Hypothalamus (tissue), 51 donors: ENCODE results near the gene GTF3C4.

ENCODE experiments used
- DNase-seq, 51 donors: peaks; one replicate each; lab custom pipeline; 2025; lab: John Stamatoyannopoulos, UW

The GTF3C4 gene, protein sequence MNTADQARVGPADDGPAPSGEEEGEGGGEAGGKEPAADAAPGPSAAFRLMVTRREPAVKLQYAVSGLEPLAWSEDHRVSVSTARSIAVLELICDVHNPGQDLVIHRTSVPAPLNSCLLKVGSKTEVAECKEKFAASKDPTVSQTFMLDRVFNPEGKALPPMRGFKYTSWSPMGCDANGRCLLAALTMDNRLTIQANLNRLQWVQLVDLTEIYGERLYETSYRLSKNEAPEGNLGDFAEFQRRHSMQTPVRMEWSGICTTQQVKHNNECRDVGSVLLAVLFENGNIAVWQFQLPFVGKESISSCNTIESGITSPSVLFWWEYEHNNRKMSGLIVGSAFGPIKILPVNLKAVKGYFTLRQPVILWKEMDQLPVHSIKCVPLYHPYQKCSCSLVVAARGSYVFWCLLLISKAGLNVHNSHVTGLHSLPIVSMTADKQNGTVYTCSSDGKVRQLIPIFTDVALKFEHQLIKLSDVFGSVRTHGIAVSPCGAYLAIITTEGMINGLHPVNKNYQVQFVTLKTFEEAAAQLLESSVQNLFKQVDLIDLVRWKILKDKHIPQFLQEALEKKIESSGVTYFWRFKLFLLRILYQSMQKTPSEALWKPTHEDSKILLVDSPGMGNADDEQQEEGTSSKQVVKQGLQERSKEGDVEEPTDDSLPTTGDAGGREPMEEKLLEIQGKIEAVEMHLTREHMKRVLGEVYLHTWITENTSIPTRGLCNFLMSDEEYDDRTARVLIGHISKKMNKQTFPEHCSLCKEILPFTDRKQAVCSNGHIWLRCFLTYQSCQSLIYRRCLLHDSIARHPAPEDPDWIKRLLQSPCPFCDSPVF

DNA sequence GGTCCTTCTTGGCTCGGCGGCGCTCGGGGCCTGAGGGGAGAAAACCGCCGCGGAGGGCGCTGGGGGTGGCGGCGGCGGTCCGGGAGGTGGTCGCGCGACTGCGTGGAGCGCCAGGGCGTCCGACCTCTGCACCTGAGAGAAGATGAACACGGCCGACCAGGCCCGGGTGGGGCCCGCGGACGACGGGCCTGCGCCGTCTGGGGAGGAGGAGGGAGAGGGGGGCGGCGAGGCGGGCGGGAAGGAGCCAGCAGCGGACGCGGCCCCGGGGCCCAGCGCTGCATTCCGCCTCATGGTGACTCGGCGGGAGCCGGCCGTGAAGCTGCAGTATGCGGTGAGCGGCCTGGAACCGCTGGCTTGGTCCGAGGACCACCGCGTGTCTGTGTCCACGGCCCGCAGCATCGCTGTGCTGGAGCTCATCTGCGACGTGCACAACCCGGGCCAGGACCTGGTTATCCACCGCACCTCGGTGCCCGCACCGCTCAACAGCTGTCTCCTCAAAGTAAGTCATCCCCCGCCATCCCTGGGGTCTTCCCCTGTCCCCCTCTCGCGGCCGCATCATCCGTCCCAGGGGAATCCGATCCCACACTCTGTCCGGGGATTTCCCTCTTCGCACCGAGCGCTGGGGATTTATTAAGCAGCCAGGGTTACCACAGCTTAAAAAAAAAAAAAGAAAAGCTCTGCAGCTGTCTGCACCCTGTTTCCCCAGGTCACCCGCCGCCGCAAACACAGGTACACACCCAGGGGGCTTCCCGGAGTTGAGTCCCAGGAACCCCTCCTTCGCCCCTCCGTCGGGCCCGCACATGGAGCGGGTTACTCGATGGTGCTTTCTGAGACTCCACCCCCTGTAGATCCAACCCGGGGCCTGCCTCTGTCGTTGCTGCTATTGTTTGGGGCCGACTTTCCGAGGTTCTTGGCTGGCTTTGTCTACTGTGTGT, at the start of gene GTF3C4:
Gene GTF3C4 (plus strand): TSS at position 8 of the 935 bp plus-strand sequence. CDS start 135 bp downstream, at position 143.
- peak in 8 of 51 donors; percentile 11 to 80 (median 44) for DNase-seq

DNA sequence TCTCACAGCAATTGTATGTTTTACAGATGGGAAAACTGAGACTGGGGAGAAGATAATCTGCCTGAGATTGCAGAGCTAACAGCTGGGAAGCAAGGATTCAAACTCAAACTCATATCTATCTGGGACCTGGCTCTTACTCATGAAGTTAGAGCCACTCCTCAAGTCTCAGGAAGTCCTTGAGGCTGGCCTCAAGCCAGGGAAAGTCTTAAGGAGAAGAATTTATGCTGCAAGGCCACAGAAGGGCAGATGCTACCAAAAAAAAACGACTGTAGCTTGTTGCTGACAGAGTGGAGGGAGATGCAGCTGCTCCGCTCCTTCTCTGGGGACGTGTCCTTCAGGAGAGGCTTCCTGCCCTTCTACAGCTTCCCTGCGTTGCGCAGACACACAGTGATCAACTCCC, 48.1 kb upstream of the GTF3C4 start:
- no peak for DNase-seq

DNA sequence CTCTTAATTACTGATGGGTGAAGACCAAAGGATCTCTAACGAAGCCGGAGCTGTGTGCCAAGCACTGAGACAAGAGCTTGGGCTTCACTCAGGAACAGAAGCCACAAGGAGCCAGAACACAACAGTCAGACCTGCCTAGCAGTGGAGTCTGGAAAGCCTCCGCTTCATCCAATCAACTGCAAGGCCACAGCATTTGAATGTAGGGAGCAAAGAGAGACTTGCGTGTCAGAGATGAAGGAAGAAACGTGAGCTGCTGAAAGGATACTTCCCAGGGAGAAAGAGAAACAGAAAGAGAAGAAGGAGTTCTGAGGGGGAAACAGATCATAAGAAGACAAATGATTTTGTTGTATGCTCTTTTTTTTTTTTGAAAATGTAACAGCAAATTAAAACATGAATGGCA, 44.0 kb upstream of the GTF3C4 start:
- DNase-seq, result no peak

DNA sequence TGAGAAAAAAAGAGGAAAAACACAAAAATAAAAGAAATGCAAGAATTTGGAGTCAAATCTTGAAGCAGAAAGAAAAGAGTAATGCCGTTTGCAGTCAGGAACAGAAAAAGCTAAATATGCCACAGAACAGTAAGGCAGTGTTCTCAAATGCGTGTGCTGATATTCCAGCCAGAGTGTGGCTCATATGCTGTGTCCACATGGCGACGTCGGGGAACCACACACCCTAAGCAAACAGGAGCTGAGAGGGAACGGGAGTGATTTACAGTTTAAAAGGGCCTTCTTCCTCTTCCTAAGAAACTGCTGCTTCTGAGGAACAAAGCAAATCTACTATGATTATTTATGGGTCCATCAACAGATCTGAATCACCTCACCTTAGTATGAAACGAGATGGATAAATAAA, 43.2 kb upstream of the GTF3C4 start:
- DNase-seq, result no peak

DNA sequence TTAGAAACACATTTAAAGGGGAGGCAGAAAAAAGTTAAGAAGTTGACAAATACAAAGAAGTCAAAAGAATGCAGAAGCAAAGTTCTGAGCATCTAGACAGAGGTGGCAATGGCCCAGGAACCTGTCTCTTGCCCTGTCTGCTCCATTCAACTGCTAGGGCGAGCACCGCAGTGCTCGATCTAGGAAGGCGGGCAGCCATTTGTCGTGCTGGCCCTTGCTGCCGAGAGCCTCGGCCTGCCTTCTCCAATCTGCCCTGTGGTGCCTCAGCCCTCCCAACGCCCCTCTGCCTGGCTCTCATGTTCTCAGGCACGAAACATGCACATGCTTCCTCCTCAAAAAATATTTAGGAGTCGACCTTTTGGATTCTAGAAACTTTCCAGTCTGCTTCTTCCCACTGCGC, 42.7 kb upstream of the GTF3C4 start:
- DNase-seq, result no peak

DNA sequence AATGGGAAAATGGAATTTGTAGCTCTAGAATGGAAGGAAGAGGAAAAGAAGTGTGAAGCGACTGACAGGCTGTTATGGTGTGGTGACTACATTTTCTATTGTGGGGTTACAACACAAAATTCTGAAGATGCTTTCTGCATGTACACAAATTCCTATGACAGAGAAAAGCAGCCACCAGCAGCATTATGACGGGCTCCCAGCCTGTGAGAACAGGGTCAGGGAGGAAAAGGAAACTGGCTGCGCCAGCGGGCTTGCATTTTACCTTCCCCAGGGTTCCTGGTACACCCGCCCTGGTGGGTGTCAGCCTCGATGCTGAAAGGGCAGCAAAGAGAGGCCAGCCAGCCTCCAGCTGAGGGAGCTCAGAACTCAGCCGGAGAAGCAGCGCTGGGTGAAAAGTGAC, 41.5 kb upstream of the GTF3C4 start:
- no peak for DNase-seq

DNA sequence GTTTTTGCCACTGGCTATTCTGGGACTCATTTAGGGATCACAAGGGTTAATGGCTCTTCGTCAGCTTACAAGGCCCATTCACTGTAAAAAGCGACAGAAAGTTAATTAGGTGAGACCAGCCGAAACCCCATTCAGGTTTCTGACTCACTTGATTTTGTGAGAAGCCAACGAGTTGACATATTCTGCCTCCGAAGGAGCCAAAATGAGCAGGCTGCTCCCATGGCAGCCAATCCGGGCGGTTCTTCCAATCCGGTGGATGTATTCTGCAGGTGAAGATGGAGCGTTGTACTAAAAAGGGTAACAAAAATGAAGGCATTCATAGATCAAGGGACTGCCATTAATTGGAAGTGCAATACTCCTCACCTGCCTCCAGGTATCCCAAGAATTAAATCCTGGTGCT, 40.1 kb upstream of the GTF3C4 start:
- no peak for DNase-seq

DNA sequence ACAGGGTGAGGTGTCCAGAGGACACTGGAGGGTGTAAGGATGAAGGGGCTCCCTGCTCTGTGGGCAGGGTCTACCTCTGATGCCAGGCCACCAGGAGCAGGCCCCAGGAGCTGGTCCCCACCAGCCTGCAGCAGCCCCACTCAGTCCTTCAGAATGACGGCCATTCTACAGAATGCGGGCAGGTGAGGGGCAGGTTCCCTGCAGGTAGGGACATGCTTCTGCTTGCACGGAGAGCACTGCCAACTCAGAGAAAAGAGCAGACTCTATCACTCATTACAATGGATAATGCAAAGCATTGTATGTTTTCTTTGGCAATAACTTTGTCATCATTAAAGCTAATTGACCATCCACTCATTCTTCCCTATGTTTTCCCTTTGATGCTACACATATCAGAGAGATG, 39.5 kb upstream of the GTF3C4 start:
- DNase-seq, result no peak

DNA sequence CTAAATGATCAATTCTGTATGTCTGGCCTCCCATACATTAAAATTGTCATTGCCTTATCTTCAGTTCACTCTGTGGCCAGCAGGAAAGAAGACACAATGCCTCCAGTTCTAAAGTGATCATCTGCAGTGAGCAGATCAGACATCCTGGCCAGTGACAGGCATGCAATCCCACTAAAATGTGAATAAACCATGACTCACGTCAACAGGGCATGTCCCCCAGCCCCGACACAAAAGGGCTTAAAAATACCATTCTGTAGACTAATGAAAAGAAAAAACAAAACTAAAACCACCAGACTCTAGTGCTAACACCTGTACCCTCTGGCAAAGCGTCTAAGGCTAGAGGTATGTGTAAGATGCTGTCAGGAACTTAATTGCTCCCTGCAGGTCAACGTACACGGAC, 39.0 kb upstream of the GTF3C4 start:
- DNase-seq, result no peak

DNA sequence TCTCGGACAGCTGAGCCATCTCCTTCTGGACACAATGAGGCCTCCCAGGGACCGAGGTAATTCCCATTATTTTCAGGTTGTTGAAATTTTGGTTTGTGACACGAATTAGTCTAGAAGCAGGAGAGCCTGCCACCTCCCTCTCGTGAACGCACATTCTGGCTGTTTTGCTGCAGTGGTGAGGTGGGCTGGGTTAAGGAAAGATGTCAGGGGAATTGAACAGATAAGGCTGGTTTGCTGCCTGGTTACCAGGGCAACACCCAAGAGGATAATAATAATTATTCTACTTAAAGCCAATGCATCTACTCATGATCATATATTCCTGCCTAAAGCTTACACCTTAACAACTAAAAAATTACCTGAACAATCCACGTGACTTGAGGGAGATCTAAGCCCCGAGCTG, 38.6 kb upstream of the GTF3C4 start:
- DNase-seq, result no peak

DNA sequence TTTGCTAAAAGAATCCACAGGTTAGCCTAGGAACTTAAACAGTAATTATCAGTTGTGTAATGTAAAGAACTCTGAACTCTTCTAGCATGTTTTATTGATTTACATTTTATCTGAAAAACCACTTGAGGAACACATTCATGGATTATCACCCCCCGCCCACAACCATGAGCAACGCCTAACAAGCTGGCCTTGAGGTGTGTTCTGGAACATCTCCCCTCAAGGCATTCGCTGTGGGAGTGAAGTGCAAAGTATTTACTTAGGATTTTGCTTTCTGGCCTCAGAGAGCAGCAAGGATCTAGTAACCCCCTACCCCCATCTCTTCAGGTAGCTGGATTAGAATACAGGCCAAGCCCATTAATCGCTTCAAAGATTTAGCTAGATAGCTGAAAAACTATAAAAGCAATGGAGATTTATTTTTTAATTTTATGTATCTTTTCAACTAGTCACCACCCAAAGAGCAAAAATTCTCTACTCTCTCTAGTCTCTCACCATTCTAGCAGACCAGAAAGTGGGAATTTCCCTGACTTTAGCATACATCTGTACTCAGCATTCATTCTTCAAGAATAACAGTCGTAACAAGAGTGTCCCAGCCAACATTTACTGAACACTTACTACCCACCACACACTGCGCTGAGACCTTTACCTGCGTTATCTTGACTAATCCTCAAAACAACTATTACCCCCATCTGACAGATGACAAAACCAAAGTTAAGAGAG, 37.7 kb upstream of the GTF3C4 start:
- DNase-seq, result no peak

DNA sequence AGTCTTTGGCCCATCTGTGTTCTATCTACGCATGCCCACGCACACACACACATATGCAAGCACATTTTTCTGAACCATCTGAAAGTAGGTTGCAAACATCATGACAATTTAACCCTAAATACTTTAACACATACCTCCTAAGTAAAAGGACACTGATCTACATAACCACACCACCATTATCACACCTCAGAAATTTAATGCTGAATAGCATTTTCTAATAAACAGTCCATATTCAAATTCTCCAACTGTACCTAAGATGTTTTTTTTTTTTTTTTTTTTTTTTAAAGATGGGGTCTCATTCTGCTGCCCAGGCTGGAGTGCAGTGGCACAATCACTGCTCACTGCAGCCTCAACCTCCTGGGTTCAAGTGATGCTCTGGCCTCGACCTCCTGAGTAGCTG, 35.9 kb upstream of the GTF3C4 start:
- no peak for DNase-seq

DNA sequence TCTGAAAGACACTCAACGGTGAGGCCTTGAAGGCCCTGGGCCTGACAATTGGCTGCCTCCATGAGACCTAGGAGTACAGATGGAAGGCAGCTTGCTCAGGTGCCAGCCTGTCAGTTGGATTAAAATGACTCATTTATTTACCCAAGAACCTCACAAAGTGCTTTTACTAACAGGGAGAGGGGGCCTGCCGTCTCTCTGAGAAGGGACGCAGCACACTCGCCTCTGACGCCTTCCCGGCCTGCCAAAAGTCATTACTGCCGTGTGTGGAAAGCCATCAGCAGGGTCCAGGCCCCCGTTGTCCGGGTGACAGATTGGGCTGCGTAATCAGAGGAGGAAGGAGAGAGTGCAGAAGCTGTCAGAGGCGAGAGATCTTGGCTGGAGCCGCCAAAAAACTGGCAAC, 32.9 kb upstream of the GTF3C4 start:
- peak in 1 of 51 donors; percentile 5 for DNase-seq

DNA sequence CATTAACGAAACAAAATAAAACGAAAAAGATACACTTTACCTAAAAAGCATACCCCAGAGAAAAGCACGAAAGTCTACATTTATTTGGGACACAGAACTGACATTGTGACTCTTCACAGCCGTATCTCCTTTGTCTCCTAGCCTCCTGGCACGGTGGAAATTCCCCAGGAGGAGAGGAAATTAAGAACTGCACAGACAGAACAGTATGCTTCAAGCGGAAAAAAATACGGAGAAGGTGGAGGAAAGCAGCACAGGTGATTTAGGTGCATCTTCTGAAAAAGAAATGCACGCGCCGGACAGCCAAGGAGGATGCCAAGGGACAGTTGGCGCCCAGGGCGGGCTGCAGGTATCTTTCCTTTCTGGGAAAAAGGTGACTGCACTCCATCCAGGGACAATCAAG, 32.5 kb upstream of the GTF3C4 start:
- DNase-seq, result no peak

DNA sequence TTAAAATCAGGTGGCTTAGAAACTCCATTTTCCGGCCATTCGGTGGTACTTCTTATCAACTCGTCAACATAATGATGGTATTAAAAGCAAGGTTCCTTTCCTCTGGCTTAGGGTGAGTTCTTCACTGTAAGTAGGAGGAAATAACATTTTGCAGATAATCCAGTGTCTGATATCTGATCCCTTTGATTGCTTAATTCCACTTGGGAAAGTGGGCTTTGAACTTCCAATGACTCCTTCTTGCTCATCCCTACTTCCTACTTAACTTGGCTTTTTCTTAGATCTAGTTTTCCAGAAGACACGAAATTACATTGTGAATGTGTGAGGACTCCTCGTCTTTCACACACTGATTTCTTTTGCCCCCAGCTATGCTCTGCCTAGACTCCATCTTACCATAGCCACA, 32.0 kb upstream of the GTF3C4 start:
- no peak for DNase-seq

DNA sequence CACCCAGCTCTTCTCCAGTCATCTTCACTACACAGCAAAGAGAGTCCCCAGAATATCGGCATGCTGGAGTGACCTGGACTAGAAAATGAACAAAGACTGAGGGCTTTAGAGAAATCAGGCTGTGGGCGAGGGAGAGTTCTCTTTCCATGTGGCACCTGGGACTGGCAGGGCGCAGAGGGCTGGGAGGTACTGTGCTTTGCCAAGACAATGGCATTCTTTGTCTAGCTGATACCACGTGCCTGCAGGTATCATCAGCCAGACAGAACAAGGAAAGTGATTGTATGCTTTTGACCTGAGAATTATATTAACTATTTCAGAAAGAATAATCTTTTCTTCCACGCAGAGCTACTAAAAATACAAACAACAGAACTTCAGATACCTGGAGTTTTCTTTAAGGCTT, 30.9 kb upstream of the GTF3C4 start:
- no peak for DNase-seq

DNA sequence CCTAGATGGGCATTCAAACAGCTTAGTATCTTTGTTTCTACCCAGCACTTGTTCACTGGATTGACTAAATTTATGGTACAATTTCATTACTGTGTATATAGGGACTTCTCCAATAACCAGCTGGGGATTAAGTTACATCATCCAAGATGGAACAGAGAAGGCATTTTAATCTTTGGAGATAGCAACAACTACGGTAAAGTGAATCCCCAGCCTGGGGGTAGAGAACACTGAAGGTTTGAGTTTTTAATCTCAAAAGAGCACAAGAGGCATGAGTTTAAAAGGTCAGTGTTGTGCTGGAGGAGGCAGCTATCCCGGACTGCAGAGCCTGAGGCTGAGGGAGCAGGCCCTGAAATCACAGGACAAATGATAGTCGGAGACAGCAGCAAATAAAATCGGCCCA, 29.0 kb upstream of the GTF3C4 start:
- DNase-seq, result no peak

DNA sequence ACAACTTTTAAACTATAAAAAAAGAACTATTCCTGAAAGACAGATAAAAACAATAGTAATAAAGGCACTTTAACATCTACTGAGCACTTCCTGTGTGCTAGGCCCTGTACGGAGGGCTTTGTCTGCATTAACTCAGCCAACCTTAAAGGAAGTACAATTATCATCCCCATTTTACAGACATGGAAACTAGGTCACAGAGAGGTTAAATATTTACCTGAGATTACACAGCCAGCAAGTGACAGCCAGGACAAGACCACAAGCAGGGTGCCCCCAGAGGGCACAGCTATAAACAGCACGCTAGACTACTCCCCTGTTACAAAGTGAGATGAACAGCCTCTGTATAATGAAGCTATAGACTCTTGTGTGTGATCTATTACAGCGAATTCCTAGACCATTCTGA, 26.0 kb upstream of the GTF3C4 start:
- no peak for DNase-seq

DNA sequence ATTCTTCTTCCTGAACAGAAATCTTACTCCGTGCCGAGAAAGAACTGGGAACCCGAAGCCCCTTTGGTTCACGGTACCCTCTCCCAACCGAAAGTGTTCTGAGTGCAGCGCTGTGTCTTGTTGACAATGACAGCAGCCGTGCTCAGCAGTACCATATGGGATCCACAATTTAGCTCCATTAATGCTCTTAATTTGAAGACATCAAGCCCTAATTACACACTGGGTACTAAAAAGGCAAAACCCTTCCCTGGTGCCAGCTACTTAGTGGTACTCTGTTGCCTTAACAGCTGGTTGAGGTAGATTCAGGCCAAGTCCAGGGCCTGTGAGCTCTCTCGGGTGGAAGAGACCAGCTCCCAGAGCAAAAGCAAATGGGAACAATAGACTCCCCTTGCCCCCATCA, 25.0 kb upstream of the GTF3C4 start:
- DNase-seq, result no peak

DNA sequence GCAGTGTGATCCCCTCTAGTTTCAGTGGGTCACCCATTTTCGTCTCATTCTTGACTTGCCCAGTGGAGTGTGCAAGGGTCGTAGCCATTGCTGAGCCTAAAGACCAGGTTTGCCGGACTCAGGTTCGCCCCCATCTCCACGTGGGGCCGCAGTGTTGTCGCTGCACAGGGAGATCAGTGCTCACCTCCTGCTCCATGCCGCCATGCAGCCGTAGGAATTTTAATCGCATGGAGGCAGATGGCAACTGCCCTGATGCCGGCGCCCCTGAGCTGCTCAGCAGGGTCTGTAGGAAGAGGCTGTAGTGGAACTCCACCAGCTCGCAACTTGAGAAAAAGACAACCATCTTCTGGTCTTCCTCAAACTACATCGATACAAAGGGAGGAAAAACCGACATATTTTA, 24.6 kb upstream of the GTF3C4 start:
- DNase-seq, result no peak
